Vagina (tissue), 2 donors: Measurements from ENCODE around the gene ITPR1. TPM values are rescaled to one million over a fixed set of nuclear protein-coding genes. Genes with fewer than 3 reads are reported as not detected.

Experiments used
- DNase-seq, 2 donors: peaks; one replicate each; pipeline ENCODE4 v3.0.0-alpha.2; 2017; ENCODE audit errors: extremely low spot score in 2 of 2
- H3K27ac ChIP-seq: fragments of 200-600 bp; sonication (generic); one replicate; pipeline ENCODE4 v1.5.1; 2019
- H3K27me3 ChIP-seq: fragments of 200-600 bp; sonication (generic); one replicate; pipeline ENCODE4 v1.5.1; 2019
- H3K36me3 ChIP-seq, 2 donors: fragments of 200-600 bp; sonication (generic); one replicate each; pipeline ENCODE4 v1.5.1; 2017 to 2019
- H3K4me1 ChIP-seq: fragments of 200-600 bp; sonication (generic); one replicate; pipeline ENCODE4 v1.5.1; 2019
- H3K4me3 ChIP-seq, 2 donors: fragments of 200-600 bp; sonication (generic); 1 replicate in 1 of 2; 2 replicates in 1 of 2; pipeline ENCODE4 v1.5.1; 2016 to 2019
- H3K9me3 ChIP-seq: fragments of 200-600 bp; sonication (generic); one replicate; pipeline ENCODE4 v1.5.1; 2019
- POLR2A ChIP-seq, 2 donors: fragments of 450-650 bp; IDR thresholded peaks; one replicate each; pipeline ENCODE4 v1.6.1; 2017; ENCODE audit warnings: antibody characterized with exemption in 2 of 2, mild to moderate bottlenecking in 2 of 2, moderate library complexity in 2 of 2
- POLR2AphosphoS5 ChIP-seq, 2 donors: sonication (generic); formaldehyde crosslinking; IDR thresholded peaks; one replicate each; pipeline ENCODE4 v1.9.0; 2017; ENCODE audit warnings: antibody characterized with exemption in 2 of 2, mild to moderate bottlenecking in 2 of 2, low read depth in 1 of 2; ENCODE audit not compliant: insufficient read depth in 1 of 2
- intact Hi-C: fragments of 100-400 bp; cut with DNase I; formaldehyde crosslinking; loops from one replicate; pipeline ENCODE4 v1.15.1; 2023
- total RNA-seq: library from RNA; depleted of rRNA; stranded (reverse); fragments of >200 nt; gene quantifications from one replicate; pipeline ENCODE4 v1.2.3, GENCODE V29; 2016
- TF ChIP-seq, protein P1 (sequence below), 3 experiments: fragments of 450-650 bp in 2 of 3; fragments of 200-600 bp in 1 of 3; sonication (generic) in 1 of 3; IDR thresholded peaks; one replicate each; pipeline ENCODE4 v1.5.1; 2017 to 2019; ENCODE audit warnings: antibody characterized with exemption in 3 of 3, mild to moderate bottlenecking in 2 of 3, moderate library complexity in 2 of 3

The ITPR1 gene
- total RNA-seq, 1 donor from 2014 or later: 108 TPM

- no peak overlapping the region for H3K27ac ChIP-seq
These were observed 14.9 kb upstream of the ITPR1 start for GRCh38 chr3:4478261-4478660.

GRCh38 chr3:4491855-4492207 is 1.3 kb upstream of the ITPR1 start:
- Histone ChIP-seq H3K27me3 (no peaks in the 10 kb centered on the region), H3K9me3 (no peaks in the 10 kb centered on the region), H3K4me1 (peaks cover 32% of the 10 kb centered on the region), H3K27ac (peak overlapping the region; percentile 77), H3K36me3 (no peaks in the 10 kb centered on the region), H3K4me3 (peak overlapping the region; percentile 59 to 94)
- intact Hi-C loops: loop anchor here (5.0 to 10.0 kb wide), 2 partner anchors 90 to 137 kb away; no protein-coding TSS in a partner anchor
- TF ChIP-seq POLR2A (IDR thresholded peaks at IDR 0.05): no peak
- TF ChIP-seq, protein P1, sequence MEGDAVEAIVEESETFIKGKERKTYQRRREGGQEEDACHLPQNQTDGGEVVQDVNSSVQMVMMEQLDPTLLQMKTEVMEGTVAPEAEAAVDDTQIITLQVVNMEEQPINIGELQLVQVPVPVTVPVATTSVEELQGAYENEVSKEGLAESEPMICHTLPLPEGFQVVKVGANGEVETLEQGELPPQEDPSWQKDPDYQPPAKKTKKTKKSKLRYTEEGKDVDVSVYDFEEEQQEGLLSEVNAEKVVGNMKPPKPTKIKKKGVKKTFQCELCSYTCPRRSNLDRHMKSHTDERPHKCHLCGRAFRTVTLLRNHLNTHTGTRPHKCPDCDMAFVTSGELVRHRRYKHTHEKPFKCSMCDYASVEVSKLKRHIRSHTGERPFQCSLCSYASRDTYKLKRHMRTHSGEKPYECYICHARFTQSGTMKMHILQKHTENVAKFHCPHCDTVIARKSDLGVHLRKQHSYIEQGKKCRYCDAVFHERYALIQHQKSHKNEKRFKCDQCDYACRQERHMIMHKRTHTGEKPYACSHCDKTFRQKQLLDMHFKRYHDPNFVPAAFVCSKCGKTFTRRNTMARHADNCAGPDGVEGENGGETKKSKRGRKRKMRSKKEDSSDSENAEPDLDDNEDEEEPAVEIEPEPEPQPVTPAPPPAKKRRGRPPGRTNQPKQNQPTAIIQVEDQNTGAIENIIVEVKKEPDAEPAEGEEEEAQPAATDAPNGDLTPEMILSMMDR (IDR thresholded peaks at IDR 0.05): no peak
- no peak for TF ChIP-seq POLR2AphosphoS5 (IDR thresholded peaks at IDR 0.05; ENCODE audit: insufficient read depth in 1 of 2, low read depth in 1 of 2)
- DNase-seq: no peak

More at GRCh38 chr3:4478261-4478660, 14.9 kb upstream of the ITPR1 start:
- TF ChIP-seq, protein P1 (IDR thresholded peaks at IDR 0.05): no peak
- TF ChIP-seq POLR2A (IDR thresholded peaks at IDR 0.05) (no peak), POLR2AphosphoS5 (IDR thresholded peaks at IDR 0.05; ENCODE audit: insufficient read depth in 1 of 2, low read depth in 1 of 2) (no peak)
- H3K4me1 ChIP-seq: no peaks in the 10 kb centered on the region
- H3K27me3 ChIP-seq: no peaks in the 10 kb centered on the region
- H3K4me3 ChIP-seq: no peak overlapping the region
- H3K9me3 ChIP-seq: no peaks in the 10 kb centered on the region
- DNase-seq: no peak
- H3K36me3 ChIP-seq: no peaks in the 10 kb centered on the region
- intact Hi-C loops: no loop called here

- H3K36me3 ChIP-seq: no peaks in the 10 kb centered on the region
- intact Hi-C loops: loop anchor here (5.0 to 10.0 kb wide), 2 partner anchors 90 to 138 kb away; no protein-coding TSS in a partner anchor
- peak in 1 of 2 donors; percentile 47 for TF ChIP-seq POLR2AphosphoS5 (IDR thresholded peaks at IDR 0.05; ENCODE audit: insufficient read depth in 1 of 2, low read depth in 1 of 2)
- TF ChIP-seq, protein P1 (IDR thresholded peaks at IDR 0.05): no peak
- H3K27ac ChIP-seq: peak overlapping the region; percentile 77
- H3K4me3 ChIP-seq: peak overlapping the region; percentile 59 to 94
- no peaks in the 10 kb centered on the region for H3K9me3 ChIP-seq
- DNase-seq: no peak
- no peaks in the 10 kb centered on the region for H3K27me3 ChIP-seq
- peaks cover 32% of the 10 kb centered on the region for H3K4me1 ChIP-seq
These were observed 737 bp upstream of the ITPR1 start for GRCh38 chr3:4492208-4493013.

- H3K27me3 ChIP-seq: no peaks in the 10 kb centered on the region
- peak overlapping the region; percentile 77 for H3K27ac ChIP-seq
- no peak for DNase-seq
- peak overlapping the region; percentile 59 to 94 for H3K4me3 ChIP-seq
- no peaks in the 10 kb centered on the region for H3K9me3 ChIP-seq
- TF ChIP-seq, protein P1 (IDR thresholded peaks at IDR 0.05): no peak
- TF ChIP-seq POLR2A (IDR thresholded peaks at IDR 0.05): no peak
- no peak for TF ChIP-seq POLR2AphosphoS5 (IDR thresholded peaks at IDR 0.05; ENCODE audit: insufficient read depth in 1 of 2, low read depth in 1 of 2)
- intact Hi-C loops: loop anchor here (5.0 to 10.0 kb wide), 2 partner anchors 88 to 139 kb away; no protein-coding TSS in a partner anchor
- no peaks in the 10 kb centered on the region for H3K36me3 ChIP-seq
- peaks cover 32% of the 10 kb centered on the region for H3K4me1 ChIP-seq
These were observed 1.1 kb downstream of the ITPR1 start for GRCh38 chr3:4493941-4494894.
